ENCODE results near the gene GDF10.

- TF ChIP-seq CTCF (IDR thresholded peaks at IDR 0.05) (no peak), POLR2A (IDR thresholded peaks at IDR 0.05) (no peak)
Measured at GRCh38 chr10:47279276-47279675, 20.7 kb upstream of the GDF10 start.
